ENCODE results near the gene NKX2-8. TPM values are rescaled to one million over a fixed set of nuclear protein-coding genes. Genes with fewer than 3 reads are reported as not detected.

Gene NKX2-8
- total and polyA plus RNA-seq, 2 experiments from 2014 or later = 0.83 TPM; not detected in 1

GRCh38 chr14:36619853-36620252 lies 37.4 kb upstream of the NKX2-8 start (continued):
- TF ChIP-seq ZNF462 (CRISPR knock-in tag; IDR thresholded peaks at IDR 0.05) (no peak), CREB1 (CRISPR knock-in tag; IDR thresholded peaks at IDR 0.05; ENCODE audit: low read depth) (no peak), EZH2 (IDR thresholded peaks at IDR 0.05; ENCODE audit: low read depth, unreplicated experiment) (no peak), ZNF331 (CRISPR knock-in tag; IDR thresholded peaks at IDR 0.05; ENCODE audit: low read depth) (no peak), ZNF114 (CRISPR knock-in tag; IDR thresholded peaks at IDR 0.05) (no peak), REST (IDR thresholded peaks at IDR 0.05; ENCODE audit: unreplicated experiment) (no peak)
- TF ChIP-seq, protein P1, sequence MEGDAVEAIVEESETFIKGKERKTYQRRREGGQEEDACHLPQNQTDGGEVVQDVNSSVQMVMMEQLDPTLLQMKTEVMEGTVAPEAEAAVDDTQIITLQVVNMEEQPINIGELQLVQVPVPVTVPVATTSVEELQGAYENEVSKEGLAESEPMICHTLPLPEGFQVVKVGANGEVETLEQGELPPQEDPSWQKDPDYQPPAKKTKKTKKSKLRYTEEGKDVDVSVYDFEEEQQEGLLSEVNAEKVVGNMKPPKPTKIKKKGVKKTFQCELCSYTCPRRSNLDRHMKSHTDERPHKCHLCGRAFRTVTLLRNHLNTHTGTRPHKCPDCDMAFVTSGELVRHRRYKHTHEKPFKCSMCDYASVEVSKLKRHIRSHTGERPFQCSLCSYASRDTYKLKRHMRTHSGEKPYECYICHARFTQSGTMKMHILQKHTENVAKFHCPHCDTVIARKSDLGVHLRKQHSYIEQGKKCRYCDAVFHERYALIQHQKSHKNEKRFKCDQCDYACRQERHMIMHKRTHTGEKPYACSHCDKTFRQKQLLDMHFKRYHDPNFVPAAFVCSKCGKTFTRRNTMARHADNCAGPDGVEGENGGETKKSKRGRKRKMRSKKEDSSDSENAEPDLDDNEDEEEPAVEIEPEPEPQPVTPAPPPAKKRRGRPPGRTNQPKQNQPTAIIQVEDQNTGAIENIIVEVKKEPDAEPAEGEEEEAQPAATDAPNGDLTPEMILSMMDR (conservative IDR thresholded peaks at IDR 0.05; ENCODE audit: low read depth in 2 of 2) = no peak
